Tibial nerve (tissue), 4 donors: ENCODE results near the gene CC2D2B.

Experiments
- EP300 ChIP-seq, 2 donors: sonication (generic); formaldehyde crosslinking; IDR thresholded peaks; one replicate each; pipeline ENCODE4 v1.6.1; 2017; ENCODE audit warnings: antibody characterized with exemption in 2 of 2, mild to moderate bottlenecking in 1 of 2
- POLR2A ChIP-seq, 2 donors: fragments of 450-650 bp; IDR thresholded peaks; one replicate each; pipeline ENCODE4 v1.6.1; 2017; ENCODE audit warnings: antibody characterized with exemption in 2 of 2, mild to moderate bottlenecking in 2 of 2, moderate library complexity in 2 of 2
- TF ChIP-seq, protein P1 (sequence below), 5 experiments: fragments of 200-600 bp in 3 of 5; fragments of 450-650 bp in 2 of 5; sonication (generic) in 3 of 5; IDR thresholded peaks; one replicate each; pipeline ENCODE4 v1.5.1; 2016 to 2019; ENCODE audit warnings: antibody characterized with exemption in 5 of 5, mild to moderate bottlenecking in 3 of 5, moderate library complexity in 2 of 5

DNA sequence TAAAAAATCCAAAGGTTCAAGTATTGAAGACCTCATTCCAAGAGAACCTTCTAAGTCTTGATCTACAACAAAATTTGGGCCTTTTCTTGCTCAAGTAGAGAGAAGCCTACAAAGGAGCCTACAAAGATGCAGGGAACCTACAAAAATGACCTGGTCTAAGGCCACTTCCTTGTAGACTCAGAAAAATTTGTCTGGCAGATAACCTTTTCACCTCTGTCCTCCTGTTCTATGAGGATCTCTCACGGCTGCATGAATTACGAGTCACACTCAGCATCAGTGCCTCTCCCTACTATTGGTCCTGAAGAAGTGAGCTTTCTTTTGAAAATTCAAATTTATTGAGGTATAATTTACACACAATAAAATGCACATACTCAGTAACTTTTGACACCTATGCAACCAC, 164.9 kb downstream of the CC2D2B start:
- TF ChIP-seq, protein P1, sequence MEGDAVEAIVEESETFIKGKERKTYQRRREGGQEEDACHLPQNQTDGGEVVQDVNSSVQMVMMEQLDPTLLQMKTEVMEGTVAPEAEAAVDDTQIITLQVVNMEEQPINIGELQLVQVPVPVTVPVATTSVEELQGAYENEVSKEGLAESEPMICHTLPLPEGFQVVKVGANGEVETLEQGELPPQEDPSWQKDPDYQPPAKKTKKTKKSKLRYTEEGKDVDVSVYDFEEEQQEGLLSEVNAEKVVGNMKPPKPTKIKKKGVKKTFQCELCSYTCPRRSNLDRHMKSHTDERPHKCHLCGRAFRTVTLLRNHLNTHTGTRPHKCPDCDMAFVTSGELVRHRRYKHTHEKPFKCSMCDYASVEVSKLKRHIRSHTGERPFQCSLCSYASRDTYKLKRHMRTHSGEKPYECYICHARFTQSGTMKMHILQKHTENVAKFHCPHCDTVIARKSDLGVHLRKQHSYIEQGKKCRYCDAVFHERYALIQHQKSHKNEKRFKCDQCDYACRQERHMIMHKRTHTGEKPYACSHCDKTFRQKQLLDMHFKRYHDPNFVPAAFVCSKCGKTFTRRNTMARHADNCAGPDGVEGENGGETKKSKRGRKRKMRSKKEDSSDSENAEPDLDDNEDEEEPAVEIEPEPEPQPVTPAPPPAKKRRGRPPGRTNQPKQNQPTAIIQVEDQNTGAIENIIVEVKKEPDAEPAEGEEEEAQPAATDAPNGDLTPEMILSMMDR (IDR thresholded peaks at IDR 0.05) = no peak
- TF ChIP-seq POLR2A (IDR thresholded peaks at IDR 0.05) = no peak
- no peak for TF ChIP-seq EP300 (IDR thresholded peaks at IDR 0.05)
